Erythroblast (primary cell): ENCODE data around the gene SSTR3.
"Not testable (repeated sequence)": the region's sequence is repeated elsewhere in the genome, so short reads cannot be mapped to it uniquely, and the experiment has no call there.

Experiments
- DNase-seq, 2 experiments: peaks; one replicate each; lab custom pipeline; 2025; lab: John Stamatoyannopoulos, UW
- GATA1 ChIP-seq: IDR thresholded peaks from 2 replicates; pipeline ENCODE4 v1.6.1; 2011; ENCODE audit warnings: low read depth, mild to moderate bottlenecking, control low read depth, low read length, moderate library complexity
- POLR2A ChIP-seq: IDR thresholded peaks from 2 replicates; pipeline ENCODE4 v1.6.1; 2011; ENCODE audit warnings: mild to moderate bottlenecking, low read length

Gene SSTR3

DNA sequence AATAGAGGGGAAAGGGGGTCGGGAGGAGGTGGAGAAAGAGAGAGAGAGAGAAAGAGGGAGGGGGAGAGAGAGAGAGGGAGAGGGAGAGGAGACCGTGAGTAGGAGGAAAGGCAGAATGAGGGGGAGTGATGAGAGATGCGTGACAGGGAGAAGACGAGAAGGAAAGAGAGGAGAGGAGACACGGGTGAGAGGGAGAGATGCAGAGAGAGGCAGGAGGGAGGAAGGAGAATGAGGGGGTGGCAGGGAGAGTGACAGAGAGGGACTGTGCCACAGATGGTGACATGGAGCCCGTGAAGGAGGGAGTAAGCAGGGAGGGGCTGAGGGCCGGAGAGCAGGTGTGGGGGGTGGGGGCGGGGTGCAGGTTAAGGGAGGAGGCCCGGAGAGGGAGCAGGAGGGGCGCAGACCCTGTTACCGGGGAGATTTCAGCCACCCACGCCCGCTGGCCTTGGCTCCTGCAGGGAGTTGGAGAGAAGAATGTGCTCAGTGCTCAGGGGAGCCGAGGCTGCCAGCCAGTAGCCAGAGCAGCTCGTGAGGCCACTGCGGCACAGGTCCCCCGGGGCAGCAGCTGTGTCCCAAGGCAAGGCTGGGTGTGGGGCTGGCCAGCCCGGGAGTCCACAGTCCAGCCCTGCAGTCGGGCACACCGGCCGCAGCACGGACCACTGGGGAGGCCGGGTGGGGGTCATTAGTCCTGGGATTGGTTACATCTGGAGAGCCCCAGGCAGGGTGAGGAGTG lies at the start of gene SSTR3:
SSTR3 (minus strand) TSS at position 304 of the 733 bp plus-strand sequence. CDS start 4,674 bp downstream, outside the sequence.
- no peak for DNase-seq
- TF ChIP-seq GATA1 (no peak), POLR2A (no peak)

DNA sequence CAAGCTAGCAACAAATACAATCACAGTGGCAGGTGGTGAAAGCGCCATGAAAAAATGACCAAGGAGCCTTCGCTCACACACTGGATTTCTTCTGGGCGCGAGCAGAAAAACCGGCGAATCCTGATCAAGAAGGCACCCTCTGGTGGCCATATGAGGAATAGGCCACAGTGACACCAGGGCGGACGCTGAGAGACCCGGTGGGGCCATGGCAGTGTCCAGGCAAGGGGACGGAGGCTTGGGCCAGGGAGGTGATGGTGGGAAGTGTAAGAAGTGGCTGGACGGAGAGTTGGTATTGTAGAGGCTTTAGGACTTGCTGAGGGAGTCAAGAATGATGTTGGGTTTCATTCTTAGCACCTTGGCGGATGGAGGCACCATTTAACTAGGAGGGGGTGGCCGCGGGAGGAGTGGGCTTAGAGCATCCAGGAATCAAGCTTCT lies 48.6 kb upstream of the SSTR3 start:
- peak; percentile 61 to 73 for DNase-seq
- TF ChIP-seq POLR2A (no peak), GATA1 (no peak)

DNA sequence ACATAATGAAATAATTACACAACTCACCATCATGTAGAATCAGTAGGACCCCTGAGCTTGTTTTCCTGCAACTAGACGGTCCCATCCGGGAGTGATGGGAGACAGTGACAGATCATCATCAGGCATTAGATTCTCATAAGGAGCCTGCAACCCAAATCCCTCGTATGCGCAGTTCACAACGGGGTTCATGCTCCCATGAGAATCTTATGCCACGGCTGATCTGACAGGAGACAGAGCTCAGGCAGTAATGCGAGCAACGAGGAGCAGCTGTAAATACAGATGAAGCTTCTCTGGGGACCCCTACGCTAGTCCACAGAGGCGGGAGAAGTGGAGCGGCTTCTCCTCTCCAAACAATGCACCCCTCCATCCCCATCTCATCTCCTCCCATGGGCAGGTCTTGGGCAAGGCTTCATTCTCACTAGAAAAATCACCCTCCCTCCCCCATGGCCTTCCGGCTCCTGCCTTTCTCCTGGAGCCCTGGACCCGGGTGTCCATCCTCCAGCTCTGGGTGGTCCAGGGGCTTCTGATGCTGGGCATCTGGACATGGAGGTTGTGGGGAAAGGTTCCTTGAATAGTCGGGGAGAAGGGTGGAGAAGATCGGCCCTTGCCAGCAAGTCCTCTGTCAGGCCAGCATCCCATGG lies 48.0 kb upstream of the SSTR3 start:
- no peak for DNase-seq
- no peak for TF ChIP-seq POLR2A

GRCh38 chr22:37259540-37260029 lies 47.3 kb upstream of the SSTR3 start:
- TF ChIP-seq POLR2A = no peak
- no peak for TF ChIP-seq GATA1
- peak; percentile 23 to 49 for DNase-seq

- no peak for DNase-seq
- TF ChIP-seq POLR2A (no peak), GATA1 (no peak)
Measured at GRCh38 chr22:37258753-37259401, 46.6 kb upstream of the SSTR3 start.

GRCh38 chr22:37258005-37258752 lies 45.9 kb upstream of the SSTR3 start:
- TF ChIP-seq GATA1 = no peak
- no peak for TF ChIP-seq POLR2A
- DNase-seq = no peak

DNA sequence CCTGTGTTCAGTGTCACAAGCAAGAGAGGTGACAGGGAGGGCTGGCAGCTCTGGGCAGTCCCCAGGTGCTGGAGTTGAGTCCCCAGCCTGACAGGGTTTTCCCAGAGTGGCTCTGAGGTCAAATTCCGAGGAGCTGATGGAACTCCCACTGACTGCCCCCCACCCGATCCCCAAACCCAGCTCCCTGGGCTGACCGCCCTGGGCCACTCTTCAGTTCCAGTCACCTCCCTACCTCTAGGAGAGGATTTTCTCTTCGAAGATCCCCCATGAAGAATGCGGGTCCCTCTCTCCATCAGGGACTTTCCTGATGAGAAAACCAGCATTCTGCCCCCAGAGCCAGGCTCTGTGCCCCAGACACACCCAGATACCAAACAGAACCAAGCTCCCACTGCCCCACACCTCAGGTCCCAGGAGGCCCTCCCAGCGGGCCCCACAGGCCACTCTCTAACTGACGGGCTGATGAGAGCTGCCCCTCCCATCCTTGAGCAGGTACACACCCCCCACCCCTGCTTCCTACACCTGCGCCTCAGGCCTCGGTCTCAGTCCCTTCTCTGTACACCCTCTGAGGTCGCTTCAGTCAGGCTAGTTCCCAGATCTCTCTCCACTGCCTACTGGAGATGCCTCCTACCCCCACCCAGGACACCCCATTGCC lies 43.9 kb upstream of the SSTR3 start:
- TF ChIP-seq POLR2A (no peak), GATA1 (no peak)
- no peak for DNase-seq

DNA sequence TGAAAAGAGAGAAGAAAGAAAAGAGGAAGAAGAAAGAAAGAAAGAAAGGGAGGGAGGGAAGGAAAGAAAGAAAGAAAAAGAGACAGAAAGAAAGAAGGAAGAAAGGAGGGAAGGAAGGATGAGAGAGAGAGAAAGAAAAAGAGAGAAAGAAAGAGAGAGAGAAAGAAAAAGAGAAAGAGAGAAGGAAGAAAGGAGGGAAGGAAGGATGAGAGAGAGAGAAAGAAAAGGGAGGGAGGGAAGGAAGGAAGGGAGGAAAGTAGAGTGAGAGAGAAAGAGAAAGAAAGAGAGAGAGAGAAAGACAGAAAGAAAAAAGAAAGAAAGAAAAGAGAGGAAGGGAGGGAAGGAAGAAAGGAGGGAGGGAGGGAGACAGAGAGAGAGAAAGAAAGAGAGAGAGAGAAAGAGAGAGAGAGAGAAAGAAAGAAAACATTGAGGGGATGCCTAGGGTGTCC lies 43.3 kb upstream of the SSTR3 start:
- DNase-seq = no peak
- TF ChIP-seq POLR2A = no peak
- no peak for TF ChIP-seq GATA1

DNA sequence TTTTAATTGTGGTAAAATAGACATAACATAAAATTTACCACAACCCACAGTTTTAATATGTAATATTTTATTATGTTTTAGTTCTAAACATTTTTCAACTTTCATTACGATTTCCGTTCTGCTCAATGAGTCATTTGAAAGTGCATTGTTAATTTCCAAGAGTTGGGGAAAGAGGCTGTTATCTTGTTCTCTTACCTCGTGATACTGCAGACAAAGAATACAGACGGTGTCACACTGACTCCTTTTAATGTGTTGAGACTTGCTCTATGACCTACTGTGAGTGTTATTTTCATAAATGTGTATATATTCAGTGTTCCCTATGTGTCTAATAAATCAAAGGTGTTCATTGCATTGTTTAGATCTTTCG lies 42.6 kb upstream of the SSTR3 start:
- DNase-seq = peak in 1 of 2 experiments; percentile 40
- TF ChIP-seq GATA1 (no peak), POLR2A (peak; percentile 31)

GRCh38 chr22:37254209-37254866 lies 42.1 kb upstream of the SSTR3 start:
- DNase-seq = peak; percentile 32 to 46

DNA sequence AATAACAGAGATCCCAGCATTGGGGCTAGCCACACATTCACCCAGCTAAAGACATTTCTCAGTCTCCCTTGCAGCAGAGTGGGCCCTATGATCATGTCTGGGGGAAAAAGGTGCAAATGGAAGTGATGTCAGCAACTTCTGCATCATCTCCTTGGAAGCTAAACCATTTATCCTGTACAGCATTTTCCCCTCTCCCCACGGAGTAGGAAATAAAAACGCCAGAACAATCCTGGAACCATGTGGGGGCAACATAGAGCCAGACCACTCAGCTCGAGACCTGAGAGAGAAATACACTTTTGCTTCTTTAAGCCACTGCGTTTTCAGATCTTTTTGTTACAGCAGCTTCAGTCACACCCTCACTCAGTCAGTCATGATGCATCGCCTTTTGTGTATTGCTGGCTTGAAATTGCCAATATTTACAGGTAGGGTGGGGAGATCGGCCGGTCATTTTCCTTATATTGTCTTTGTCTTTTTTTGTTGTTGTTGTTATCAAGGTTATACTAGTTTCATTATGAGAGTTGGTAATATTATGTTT lies 40.9 kb upstream of the SSTR3 start:
- TF ChIP-seq GATA1 (no peak), POLR2A (no peak)
- DNase-seq = no peak

More at GRCh38 chr22:37254209-37254866, 42.1 kb upstream of the SSTR3 start:
- TF ChIP-seq POLR2A (no peak), GATA1 (no peak)

DNA sequence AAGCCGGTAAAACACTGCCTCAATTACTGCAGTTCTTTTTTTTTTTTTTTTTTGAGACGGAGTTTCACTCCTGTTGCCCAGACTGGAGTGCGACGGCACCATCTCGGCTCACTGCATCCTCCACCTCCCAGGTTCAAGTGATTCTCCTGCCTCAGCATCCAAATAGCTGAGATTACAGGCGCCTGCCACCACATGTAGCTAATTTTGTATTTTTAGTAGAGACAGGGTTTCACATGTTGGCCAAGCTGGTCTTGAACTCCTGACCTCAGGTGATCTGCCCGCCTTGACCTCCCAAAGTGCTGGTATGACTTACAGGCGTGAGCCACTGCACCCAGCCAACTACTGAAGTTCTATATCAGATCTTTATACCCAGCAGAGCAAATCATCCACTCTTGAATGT lies 39.6 kb upstream of the SSTR3 start:
- DNase-seq = not testable (repeated sequence)
